GM06990 (cell line): ENCODE measurements around the gene TOLLIP.
"Not testable (repeated sequence)": the region's sequence is repeated elsewhere in the genome, so short reads cannot be mapped to it uniquely, and the experiment has no call there.

Source experiments
- DNase-seq: peaks from one replicate; pipeline ENCODE4 v3.0.0-alpha.2; 2011; ENCODE audit not compliant: insufficient read length; ENCODE audit errors: extremely low read depth
- H3K27me3 ChIP-seq: replicated peaks from 2 replicates; pipeline ENCODE4 v1.6.0; 2011; ENCODE audit warnings: low read length; ENCODE audit not compliant: control insufficient read depth, insufficient read depth
- H3K36me3 ChIP-seq: 2 replicates; pipeline ENCODE4 v1.5.1; 2011; ENCODE audit warnings: low read length; ENCODE audit not compliant: control insufficient read depth, insufficient read depth
- H3K4me3 ChIP-seq: replicated peaks from 2 replicates; pipeline ENCODE4 v1.5.1; 2011; ENCODE audit warnings: low read depth, mild to moderate bottlenecking, control low read depth, low read length
- TF ChIP-seq, protein P1 (sequence below): IDR thresholded peaks from 2 replicates; pipeline ENCODE4 v1.5.1; 2011; ENCODE audit warnings: low read length, control low read depth, mild to moderate bottlenecking, inconsistent platforms; ENCODE audit not compliant: insufficient read depth, poor library complexity, severe bottlenecking

Gene TOLLIP

DNA sequence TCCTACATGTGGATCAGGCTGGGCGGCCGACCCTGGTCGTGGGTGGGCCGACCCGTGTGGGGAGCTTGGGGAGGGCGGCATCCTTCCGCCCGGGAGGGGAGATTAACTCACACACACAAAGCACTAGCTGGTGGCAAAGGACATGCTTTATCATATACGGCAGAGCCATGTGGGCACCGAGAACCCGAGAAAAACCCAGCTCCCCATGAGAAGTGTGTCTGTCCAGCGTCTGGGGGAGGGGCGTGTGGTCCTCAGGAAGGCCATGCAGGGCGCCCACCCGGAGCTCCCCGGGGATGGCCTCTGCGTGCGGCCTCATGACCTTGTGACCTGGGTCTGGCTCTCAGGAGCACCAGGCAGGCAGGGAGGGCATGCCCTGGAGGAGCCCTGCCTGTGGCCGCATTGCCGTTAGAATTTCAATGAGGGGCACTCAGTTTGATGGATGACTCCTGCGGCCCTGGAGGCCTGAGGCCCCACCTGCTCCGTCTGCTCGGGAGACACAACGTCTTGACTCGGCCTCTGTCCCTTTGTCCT lies 39.4 kb upstream of the TOLLIP start:
- no peak for DNase-seq
- Histone ChIP-seq H3K36me3 (no peaks in the 10 kb centered on the region), H3K27me3 (no peaks in the 10 kb centered on the region), H3K4me3 (no peak overlapping the region)
- TF ChIP-seq, protein P1, sequence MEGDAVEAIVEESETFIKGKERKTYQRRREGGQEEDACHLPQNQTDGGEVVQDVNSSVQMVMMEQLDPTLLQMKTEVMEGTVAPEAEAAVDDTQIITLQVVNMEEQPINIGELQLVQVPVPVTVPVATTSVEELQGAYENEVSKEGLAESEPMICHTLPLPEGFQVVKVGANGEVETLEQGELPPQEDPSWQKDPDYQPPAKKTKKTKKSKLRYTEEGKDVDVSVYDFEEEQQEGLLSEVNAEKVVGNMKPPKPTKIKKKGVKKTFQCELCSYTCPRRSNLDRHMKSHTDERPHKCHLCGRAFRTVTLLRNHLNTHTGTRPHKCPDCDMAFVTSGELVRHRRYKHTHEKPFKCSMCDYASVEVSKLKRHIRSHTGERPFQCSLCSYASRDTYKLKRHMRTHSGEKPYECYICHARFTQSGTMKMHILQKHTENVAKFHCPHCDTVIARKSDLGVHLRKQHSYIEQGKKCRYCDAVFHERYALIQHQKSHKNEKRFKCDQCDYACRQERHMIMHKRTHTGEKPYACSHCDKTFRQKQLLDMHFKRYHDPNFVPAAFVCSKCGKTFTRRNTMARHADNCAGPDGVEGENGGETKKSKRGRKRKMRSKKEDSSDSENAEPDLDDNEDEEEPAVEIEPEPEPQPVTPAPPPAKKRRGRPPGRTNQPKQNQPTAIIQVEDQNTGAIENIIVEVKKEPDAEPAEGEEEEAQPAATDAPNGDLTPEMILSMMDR, result no peak

DNA sequence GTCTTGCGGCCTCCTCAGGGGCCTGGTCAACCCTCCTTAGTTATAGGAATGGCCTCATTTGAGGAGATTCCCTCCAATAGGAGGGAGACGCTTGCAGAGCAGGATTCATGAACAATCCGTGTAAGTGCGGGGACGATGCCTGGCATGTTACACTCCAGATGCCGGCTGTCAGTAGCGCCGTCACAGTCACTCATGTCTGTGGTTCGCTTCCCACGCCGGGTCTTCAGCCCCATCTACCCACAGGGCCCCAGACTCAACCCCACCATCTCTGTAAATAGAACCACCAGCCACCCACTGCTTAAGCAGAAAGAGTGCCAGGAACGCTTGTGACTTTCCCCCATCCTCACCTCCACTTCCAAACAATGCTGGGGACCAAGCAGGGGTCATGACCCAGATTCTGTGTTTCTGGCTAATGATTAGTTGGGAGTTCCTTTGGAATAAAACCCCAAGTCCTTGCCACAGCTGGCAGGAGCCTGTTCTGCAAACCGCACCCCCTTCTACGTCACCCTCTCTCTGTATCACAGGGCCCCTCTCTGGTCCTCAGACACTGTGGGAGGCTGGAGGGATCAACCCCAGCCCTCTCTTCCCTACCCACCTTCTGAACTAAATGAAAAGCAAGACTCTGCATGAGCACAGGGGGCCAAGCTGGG lies 38.8 kb upstream of the TOLLIP start:
- TF ChIP-seq, protein P1, result no peak
- Histone ChIP-seq H3K36me3 (no peaks in the 10 kb centered on the region), H3K27me3 (no peaks in the 10 kb centered on the region), H3K4me3 (no peak overlapping the region)
- DNase-seq, result no peak

DNA sequence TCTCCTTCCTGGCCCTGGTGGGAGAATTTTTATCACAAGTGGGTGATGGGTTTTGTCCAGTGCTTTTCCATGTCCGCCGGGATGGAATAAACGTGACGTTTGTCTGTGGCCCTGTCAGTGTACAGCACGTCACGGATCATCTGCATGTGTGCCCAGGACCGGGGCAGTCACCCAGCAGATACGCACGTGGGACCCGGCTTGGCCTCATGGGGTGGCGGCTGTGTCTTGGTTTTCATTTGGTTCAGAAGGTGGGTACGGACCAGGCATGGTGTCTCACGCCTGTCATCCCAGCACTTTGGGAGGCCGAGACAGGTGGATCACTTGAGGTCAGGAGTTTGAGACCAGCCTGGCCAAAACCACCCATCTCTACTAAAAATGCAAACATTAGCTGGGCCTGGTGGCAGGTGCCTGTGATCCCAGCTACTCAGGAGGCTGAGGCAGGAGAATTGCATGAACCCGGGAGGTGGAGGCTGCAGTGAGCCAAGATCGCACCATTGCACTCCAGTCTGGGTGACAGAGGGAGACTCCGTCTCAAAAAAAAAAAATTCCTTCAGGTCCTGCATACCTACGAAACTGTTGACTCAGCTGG lies 38.1 kb upstream of the TOLLIP start:
- not testable (repeated sequence) for H3K27me3 ChIP-seq, H3K4me3 ChIP-seq, DNase-seq, H3K36me3 ChIP-seq

DNA sequence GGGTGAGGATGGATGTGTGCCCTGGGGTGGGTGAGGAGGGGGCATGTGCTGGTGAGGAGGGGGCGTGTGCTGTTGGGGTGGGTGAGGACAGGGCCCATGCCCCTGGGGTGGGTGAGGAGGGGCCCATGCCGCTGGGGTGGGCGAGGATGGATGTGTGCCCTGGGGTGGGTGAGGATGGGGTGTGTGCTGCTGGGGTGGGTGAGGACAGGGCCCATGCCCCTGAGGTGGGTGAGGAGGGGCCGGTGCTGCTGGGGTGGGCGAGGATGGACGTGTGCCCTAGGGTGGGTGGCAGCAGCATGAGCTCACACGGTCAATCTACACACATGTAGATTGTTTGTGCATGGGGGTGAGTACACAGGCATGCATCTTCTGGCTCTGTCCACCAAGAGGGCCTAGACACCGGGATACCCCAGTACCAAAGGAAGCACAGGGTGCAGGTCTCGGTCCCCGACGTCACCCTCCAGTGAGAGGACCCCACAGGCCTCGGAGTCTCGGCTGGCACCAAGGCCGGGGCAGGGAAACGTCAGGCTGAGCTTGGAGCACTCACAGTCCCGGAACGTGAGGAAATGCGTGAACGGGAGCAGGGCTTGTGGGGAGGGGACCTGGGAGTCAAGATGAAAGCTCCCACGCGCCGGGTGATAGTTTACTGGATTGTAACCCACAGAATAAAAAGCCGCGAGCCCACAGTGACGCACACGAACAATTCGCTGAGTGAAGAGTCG lies 37.4 kb upstream of the TOLLIP start:
- Histone ChIP-seq H3K27me3 (no peaks in the 10 kb centered on the region), H3K36me3 (no peaks in the 10 kb centered on the region), H3K4me3 (no peak overlapping the region)
- DNase-seq, result no peak
- TF ChIP-seq, protein P1, result no peak

DNA sequence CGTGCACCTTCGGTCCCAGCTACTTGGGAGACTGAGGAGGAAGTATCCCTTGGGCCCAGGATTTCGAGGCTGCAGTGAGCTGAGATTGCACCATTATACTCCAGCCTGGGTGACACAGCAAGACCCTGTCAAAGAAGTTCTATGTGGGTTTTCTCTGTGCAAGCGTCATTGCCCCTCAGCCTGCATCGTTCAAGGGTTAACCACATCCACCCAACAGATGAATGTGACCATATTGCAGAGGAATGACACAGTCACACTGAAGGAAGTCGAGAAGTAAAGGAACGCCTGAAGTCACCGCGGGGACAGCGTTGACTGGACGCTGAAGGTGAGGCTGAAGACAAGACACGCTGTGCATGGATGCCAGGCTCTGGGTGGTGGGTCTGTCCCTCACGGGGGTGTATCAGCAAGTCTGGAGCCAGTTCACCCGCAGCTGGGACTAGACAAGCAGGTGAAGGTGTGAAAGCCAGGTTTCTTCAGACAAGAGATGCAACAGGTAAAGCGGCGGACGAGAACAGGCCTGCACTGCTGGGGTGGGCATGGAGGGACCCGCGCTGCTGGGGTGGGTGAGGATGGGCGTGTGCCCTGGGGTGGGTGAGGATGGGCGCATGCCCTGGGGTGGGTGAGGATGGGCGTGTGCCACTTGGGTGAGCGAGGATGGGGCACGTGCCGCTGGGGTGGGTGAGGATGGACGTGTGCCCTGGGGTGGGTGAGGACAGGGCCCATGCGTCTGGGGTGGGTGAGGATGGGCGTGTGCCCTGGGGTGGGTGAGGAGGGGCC lies 36.5 kb upstream of the TOLLIP start:
- TF ChIP-seq, protein P1, result no peak
- no peaks in the 10 kb centered on the region for H3K36me3 ChIP-seq
- no peak overlapping the region for H3K4me3 ChIP-seq
- no peak for DNase-seq
- H3K27me3 ChIP-seq, result no peaks in the 10 kb centered on the region
